Kidney tubule cell (primary cell): Measurements from ENCODE around the gene NPAS3.

Experiments
- DNase-seq: peaks from one replicate; pipeline ENCODE4 v3.0.0-alpha.2; 2018; ENCODE audit warnings: low spot score

Gene NPAS3

GRCh38 chr14:33717866-33718265, 779.2 kb downstream of the NPAS3 start:
- no peak for DNase-seq

- no peak for DNase-seq
Measured at GRCh38 chr14:33720284-33720787, 781.7 kb downstream of the NPAS3 start.

- peak; percentile 14 for DNase-seq
Measured at GRCh38 chr14:33726685-33727084, 788.0 kb downstream of the NPAS3 start.

GRCh38 chr14:33727606-33728005, 788.9 kb downstream of the NPAS3 start:
- no peak for DNase-seq

- DNase-seq: peak; percentile 37
Measured at GRCh38 chr14:33728010-33728498, 789.4 kb downstream of the NPAS3 start.

- DNase-seq: no peak
Measured at GRCh38 chr14:33730156-33730555, 791.5 kb downstream of the NPAS3 start.

GRCh38 chr14:33732175-33732574, 793.5 kb downstream of the NPAS3 start:
- no peak for DNase-seq

- no peak for DNase-seq
Measured at GRCh38 chr14:33733310-33733709, 794.6 kb downstream of the NPAS3 start.

- no peak for DNase-seq
Measured at GRCh38 chr14:33733721-33734120, 795.0 kb downstream of the NPAS3 start.

- no peak for DNase-seq
Measured at GRCh38 chr14:33734387-33734786, 795.7 kb downstream of the NPAS3 start.

- DNase-seq: no peak
Measured at GRCh38 chr14:33736299-33736825, 797.7 kb downstream of the NPAS3 start.

- no peak for DNase-seq
Measured at GRCh38 chr14:33736979-33737378, 798.3 kb downstream of the NPAS3 start.

GRCh38 chr14:33737446-33737845, 798.8 kb downstream of the NPAS3 start:
- DNase-seq: peak; percentile 88

- DNase-seq: no peak
Measured at GRCh38 chr14:33738029-33738428, 799.4 kb downstream of the NPAS3 start.

GRCh38 chr14:33738491-33738890, 799.8 kb downstream of the NPAS3 start:
- DNase-seq: no peak

- no peak for DNase-seq
Measured at GRCh38 chr14:33740531-33740930, 801.9 kb downstream of the NPAS3 start.

- DNase-seq: no peak
Measured at GRCh38 chr14:33742166-33742565, 803.5 kb downstream of the NPAS3 start.

- no peak for DNase-seq
Measured at GRCh38 chr14:33745163-33745562, 806.5 kb downstream of the NPAS3 start.

- no peak for DNase-seq
Measured at GRCh38 chr14:33747749-33748148, 809.1 kb downstream of the NPAS3 start.

- peak; percentile 71 for DNase-seq
Measured at GRCh38 chr14:33754261-33754660, 815.6 kb downstream of the NPAS3 start.

- DNase-seq: no peak
Measured at GRCh38 chr14:33755358-33755757, 816.7 kb downstream of the NPAS3 start.

GRCh38 chr14:33756833-33757232, 818.2 kb downstream of the NPAS3 start:
- no peak for DNase-seq

- no peak for DNase-seq
Measured at GRCh38 chr14:33758547-33758946, 819.9 kb downstream of the NPAS3 start.

GRCh38 chr14:33762161-33762851, 823.6 kb downstream of the NPAS3 start:
- no peak for DNase-seq
